GM18502 (cell line): ENCODE measurements around the gene MUC16.
"Not testable (repeated sequence)": the region's sequence is repeated elsewhere in the genome, so short reads cannot be mapped to it uniquely, and the experiment has no call there.

ENCODE experiments used
- ATAC-seq: cut with Tn5 transposase; IDR thresholded peaks from one replicate; pipeline ENCODE4 v1.9.1; 2021; ENCODE audit warnings: mild to moderate bottlenecking; ENCODE audit not compliant: unreplicated experiment, poor library complexity

The MUC16 gene

GRCh38 chr19:9009935-9010651, at the start of gene MUC16:
MUC16 (minus strand) TSS chr19:9010409.
- ATAC-seq = no peak

GRCh38 chr19:9058905-9059667, 48.9 kb upstream of the MUC16 start:
- no peak for ATAC-seq

- no peak for ATAC-seq
These were observed 47.5 kb upstream of the MUC16 start for GRCh38 chr19:9057505-9058258.

- ATAC-seq = not testable (repeated sequence)
These were observed 45.9 kb upstream of the MUC16 start for GRCh38 chr19:9056131-9056530.

GRCh38 chr19:9054765-9055164, 44.6 kb upstream of the MUC16 start:
- ATAC-seq = no peak

GRCh38 chr19:9054207-9054606, 44.0 kb upstream of the MUC16 start:
- no peak for ATAC-seq

- ATAC-seq = not testable (repeated sequence)
These were observed 43.5 kb upstream of the MUC16 start for GRCh38 chr19:9053674-9054073.

- no peak for ATAC-seq
These were observed 42.7 kb upstream of the MUC16 start for GRCh38 chr19:9052894-9053293.

- ATAC-seq = no peak
These were observed 36.5 kb upstream of the MUC16 start for GRCh38 chr19:9046694-9047093.

GRCh38 chr19:9044449-9044848, 34.2 kb upstream of the MUC16 start:
- ATAC-seq = no peak

- ATAC-seq = no peak
These were observed 33.3 kb upstream of the MUC16 start for GRCh38 chr19:9043524-9043923.

- ATAC-seq = no peak
These were observed 30.8 kb upstream of the MUC16 start for GRCh38 chr19:9041023-9041422.

GRCh38 chr19:9040131-9040530, 29.9 kb upstream of the MUC16 start:
- ATAC-seq = no peak

- ATAC-seq = no peak
These were observed 29.5 kb upstream of the MUC16 start for GRCh38 chr19:9039728-9040127.

- no peak for ATAC-seq
These were observed 27.3 kb upstream of the MUC16 start for GRCh38 chr19:9037400-9038062.

GRCh38 chr19:9032136-9032631, 22.0 kb upstream of the MUC16 start:
- ATAC-seq = no peak

- ATAC-seq = no peak
These were observed 8.1 kb upstream of the MUC16 start for GRCh38 chr19:9018163-9018875.

- ATAC-seq = no peak
These were observed 4.6 kb upstream of the MUC16 start for GRCh38 chr19:9014803-9015202.

GRCh38 chr19:9013988-9014387, 3.8 kb upstream of the MUC16 start:
- no peak for ATAC-seq

GRCh38 chr19:9011875-9012274, 1.7 kb upstream of the MUC16 start:
- ATAC-seq = no peak
